ENCODE results near the gene FHL2.
A peak's percentile ranks its signal among the peaks of the same experiment; 100 is the strongest.

FHL2 gene

GRCh38 chr2:105384216-105384615, 14.6 kb downstream of the FHL2 start:
- in situ Hi-C loops (cut with MboI; ENCODE audit: low pct_unique_long_range_greater_than_20kb, low sequenced_read_pairs): no loop called here
- DNase-seq: no peak

- in situ Hi-C loops (cut with MboI; ENCODE audit: low pct_unique_long_range_greater_than_20kb, low sequenced_read_pairs): no loop called here
- DNase-seq: peak; percentile 76
These were observed 15.3 kb downstream of the FHL2 start for GRCh38 chr2:105383432-105384166.

- in situ Hi-C loops (cut with MboI; ENCODE audit: low pct_unique_long_range_greater_than_20kb, low sequenced_read_pairs): no loop called here
- no peak for DNase-seq
These were observed 16.7 kb downstream of the FHL2 start for GRCh38 chr2:105382177-105382576.

- in situ Hi-C loops (cut with MboI; ENCODE audit: low pct_unique_long_range_greater_than_20kb, low sequenced_read_pairs): no loop called here
- no peak for DNase-seq
These were observed 17.7 kb downstream of the FHL2 start for GRCh38 chr2:105381101-105381668.

GRCh38 chr2:105380432-105381100, 18.3 kb downstream of the FHL2 start:
- in situ Hi-C loops (cut with MboI; ENCODE audit: low pct_unique_long_range_greater_than_20kb, low sequenced_read_pairs): no loop called here

GRCh38 chr2:105379741-105380186, 19.1 kb downstream of the FHL2 start:
- DNase-seq: peak; percentile 80
- in situ Hi-C loops (cut with MboI; ENCODE audit: low pct_unique_long_range_greater_than_20kb, low sequenced_read_pairs): no loop called here

More at GRCh38 chr2:105380432-105381100, 18.3 kb downstream of the FHL2 start:
- DNase-seq: no peak

- in situ Hi-C loops (cut with MboI; ENCODE audit: low pct_unique_long_range_greater_than_20kb, low sequenced_read_pairs): no loop called here
These were observed 19.9 kb downstream of the FHL2 start for GRCh38 chr2:105378921-105379383.

GRCh38 chr2:105378276-105378840, 20.5 kb downstream of the FHL2 start:
- no peak for DNase-seq
- in situ Hi-C loops (cut with MboI; ENCODE audit: low pct_unique_long_range_greater_than_20kb, low sequenced_read_pairs): no loop called here

More at GRCh38 chr2:105378921-105379383, 19.9 kb downstream of the FHL2 start:
- DNase-seq: no peak

- in situ Hi-C loops (cut with MboI; ENCODE audit: low pct_unique_long_range_greater_than_20kb, low sequenced_read_pairs): no loop called here
- no peak for DNase-seq
These were observed 21.0 kb downstream of the FHL2 start for GRCh38 chr2:105377871-105378270.

- in situ Hi-C loops (cut with MboI; ENCODE audit: low pct_unique_long_range_greater_than_20kb, low sequenced_read_pairs): no loop called here
- no peak for DNase-seq
These were observed 22.0 kb downstream of the FHL2 start for GRCh38 chr2:105376789-105377240.

GRCh38 chr2:105376010-105376409, 22.8 kb downstream of the FHL2 start:
- no peak for DNase-seq
- in situ Hi-C loops (cut with MboI; ENCODE audit: low pct_unique_long_range_greater_than_20kb, low sequenced_read_pairs): no loop called here

- DNase-seq: no peak
- in situ Hi-C loops (cut with MboI; ENCODE audit: low pct_unique_long_range_greater_than_20kb, low sequenced_read_pairs): no loop called here
These were observed 23.8 kb downstream of the FHL2 start for GRCh38 chr2:105375001-105375561.

GRCh38 chr2:105373895-105374401, 24.9 kb downstream of the FHL2 start:
- in situ Hi-C loops (cut with MboI; ENCODE audit: low pct_unique_long_range_greater_than_20kb, low sequenced_read_pairs): loop anchor here (25.0 kb wide), 2 partner anchors 163 to 1213 kb away; no protein-coding TSS in a partner anchor
- DNase-seq: no peak

- in situ Hi-C loops (cut with MboI; ENCODE audit: low pct_unique_long_range_greater_than_20kb, low sequenced_read_pairs): loop anchor here (25.0 kb wide), 2 partner anchors 164 to 1214 kb away; no protein-coding TSS in a partner anchor
These were observed 25.5 kb downstream of the FHL2 start for GRCh38 chr2:105373344-105373781.

GRCh38 chr2:105371810-105372209, 27.0 kb downstream of the FHL2 start:
- no peak for DNase-seq
- in situ Hi-C loops (cut with MboI; ENCODE audit: low pct_unique_long_range_greater_than_20kb, low sequenced_read_pairs): loop anchor here (25.0 kb wide), 2 partner anchors 165 to 1215 kb away; no protein-coding TSS in a partner anchor

More at GRCh38 chr2:105373344-105373781, 25.5 kb downstream of the FHL2 start:
- DNase-seq: no peak

- no peak for DNase-seq
- in situ Hi-C loops (cut with MboI; ENCODE audit: low pct_unique_long_range_greater_than_20kb, low sequenced_read_pairs): loop anchor here (25.0 kb wide), 2 partner anchors 166 to 1216 kb away; no protein-coding TSS in a partner anchor
These were observed 27.7 kb downstream of the FHL2 start for GRCh38 chr2:105371156-105371555.

- DNase-seq: peak; percentile 90
- in situ Hi-C loops (cut with MboI; ENCODE audit: low pct_unique_long_range_greater_than_20kb, low sequenced_read_pairs): loop anchor here (25.0 kb wide), 2 partner anchors 167 to 1217 kb away; no protein-coding TSS in a partner anchor
These were observed 28.8 kb downstream of the FHL2 start for GRCh38 chr2:105369777-105370690.
